Hair follicle dermal papilla cell (primary cell): ENCODE measurements around the gene ANKRD55. TPM values are rescaled to one million over a fixed set of nuclear protein-coding genes. Genes with fewer than 3 reads are reported as not detected.

Experiments
- small RNA-seq: library from RNA; depleted of rRNA; stranded (forward); fragments of <200 nt; gene quantifications from one replicate; pipeline ENCODE3, GENCODE V24; 2012
- total RNA-seq: library from RNA; depleted of rRNA; stranded (reverse); fragments of >200 nt; gene quantifications from 2 replicates; pipeline ENCODE4 v1.2.3, GENCODE V29; 2012

ANKRD55 gene
- total RNA-seq: not detected in 2 replicates

GRCh38 chr5:56233230-56233629, at the start of gene ANKRD55:
Gene ANKRD55, minus strand, starts transcription at chr5:56233330. Its CDS starts 417 bp downstream, at chr5:56232913.

Small RNAs within 50 kb of the gene (small RNA-seq; reads per million reads assigned to genes)
- gene RNA5SP184 (not detected), gene RNA5SP185 (0.22 reads per million), gene RNU6-299P (not detected)

Other genes starting within 250 kb of the ANKRD55 start
- 430 and 460 TPM in 2 replicates for gene IL6ST, start 238.4 kb downstream of the ANKRD55 start, total RNA-seq